GM12892 (cell line): ENCODE results near the gene RUVBL2.

ENCODE experiments used
- DNase-seq: peaks from one replicate; pipeline ENCODE4 v3.0.0; 2011; ENCODE audit not compliant: insufficient read length
- FAIRE-seq: peaks from 2 replicates; lab custom pipeline; 2011; peaks lifted over from hg19 to GRCh38; lab: Jason Lieb, UNC
- POLR2A ChIP-seq: IDR thresholded peaks from 2 replicates; pipeline ENCODE4 v1.6.1; 2011; ENCODE audit warnings: low read depth, low read length, control low read depth
- POLR2AphosphoS5 ChIP-seq: IDR thresholded peaks from 2 replicates; pipeline ENCODE4 v1.6.1; 2011; ENCODE audit warnings: low read depth, low read length, control low read depth
- TAF1 ChIP-seq: IDR thresholded peaks from 2 replicates; pipeline ENCODE4 v1.6.1; 2011; ENCODE audit warnings: low read depth, mild to moderate bottlenecking, control low read depth, low read length, borderline replicate concordance

Gene RUVBL2

DNA sequence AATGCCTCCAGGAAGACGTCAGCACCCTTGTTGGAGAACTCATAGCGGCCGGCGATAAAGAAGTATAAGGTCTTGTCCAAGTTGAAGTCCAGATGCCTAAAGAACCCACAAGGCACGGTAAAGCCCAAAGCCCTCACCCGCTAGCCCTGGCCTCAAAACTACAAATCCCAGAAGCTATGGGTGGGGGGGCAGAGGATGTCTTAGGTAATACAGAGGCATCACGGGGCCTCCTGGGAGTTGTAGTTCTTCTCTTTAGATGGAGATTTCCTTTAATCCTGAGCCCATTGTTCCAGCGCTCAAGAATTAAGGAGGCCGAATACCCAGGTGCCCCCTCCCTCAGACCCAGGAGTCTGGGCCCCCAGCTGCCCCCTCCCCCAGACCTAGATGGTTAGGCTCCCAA lies 11.4 kb upstream of the RUVBL2 start:
- TF ChIP-seq TAF1, result no peak
- no peak for TF ChIP-seq POLR2A
- no peak for TF ChIP-seq POLR2AphosphoS5
- FAIRE-seq (no peak), DNase-seq (no peak)

- FAIRE-seq (no peak), DNase-seq (no peak)
- TF ChIP-seq POLR2A (no peak), TAF1 (no peak), POLR2AphosphoS5 (no peak)
Measured at GRCh38 chr19:48985711-48986110, 8.0 kb upstream of the RUVBL2 start.

DNA sequence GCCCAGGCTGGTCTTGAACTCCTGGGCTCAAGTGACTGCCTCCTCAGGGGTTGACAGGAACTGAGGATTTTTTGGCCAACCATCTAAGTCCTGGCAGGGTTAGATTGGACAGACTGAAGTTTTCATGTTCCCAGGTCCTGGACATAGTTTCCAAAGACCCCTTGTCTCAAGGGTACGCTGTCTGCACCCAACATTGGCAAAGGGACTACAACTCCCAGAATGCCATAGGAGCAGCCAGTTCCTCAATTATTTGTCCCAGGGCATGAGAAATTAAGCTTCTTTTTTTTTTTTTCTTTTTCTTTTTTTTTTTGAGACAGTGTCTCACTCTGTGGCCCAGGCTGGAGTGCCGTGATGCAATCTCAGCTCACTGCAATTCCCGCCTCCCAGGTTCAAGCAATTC lies 7.5 kb upstream of the RUVBL2 start:
- FAIRE-seq (no peak), DNase-seq (no peak)
- TF ChIP-seq TAF1 (no peak), POLR2A (no peak), POLR2AphosphoS5 (no peak)

DNA sequence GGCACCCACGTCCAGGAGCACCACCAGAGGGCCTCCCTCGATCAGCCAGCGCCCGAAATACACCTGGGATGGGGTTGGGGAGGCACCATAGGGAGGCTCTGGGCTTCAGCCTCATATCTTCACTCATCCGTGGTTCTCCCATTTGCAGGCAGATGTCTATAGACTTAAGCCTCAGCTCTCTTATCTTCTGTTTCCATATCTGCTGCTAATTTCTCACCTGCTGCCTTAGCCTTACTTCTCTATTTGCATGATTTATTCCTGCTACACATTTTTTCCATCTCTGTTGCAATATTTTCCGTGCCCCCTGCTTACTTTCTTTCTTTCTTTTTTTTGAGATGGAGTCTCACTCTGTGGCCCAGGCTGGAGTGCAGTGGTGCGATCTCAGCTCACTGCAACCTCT lies 6.4 kb upstream of the RUVBL2 start:
- no peak for FAIRE-seq
- DNase-seq, result no peak

GRCh38 chr19:48988286-48988685 lies 5.4 kb upstream of the RUVBL2 start:
- TF ChIP-seq POLR2A (no peak), POLR2AphosphoS5 (no peak), TAF1 (no peak)
- DNase-seq, result no peak
- no peak for FAIRE-seq

More for the DNA sequence above, 6.4 kb upstream of the RUVBL2 start:
- no peak for TF ChIP-seq POLR2AphosphoS5
- no peak for TF ChIP-seq TAF1
- TF ChIP-seq POLR2A, result no peak

DNA sequence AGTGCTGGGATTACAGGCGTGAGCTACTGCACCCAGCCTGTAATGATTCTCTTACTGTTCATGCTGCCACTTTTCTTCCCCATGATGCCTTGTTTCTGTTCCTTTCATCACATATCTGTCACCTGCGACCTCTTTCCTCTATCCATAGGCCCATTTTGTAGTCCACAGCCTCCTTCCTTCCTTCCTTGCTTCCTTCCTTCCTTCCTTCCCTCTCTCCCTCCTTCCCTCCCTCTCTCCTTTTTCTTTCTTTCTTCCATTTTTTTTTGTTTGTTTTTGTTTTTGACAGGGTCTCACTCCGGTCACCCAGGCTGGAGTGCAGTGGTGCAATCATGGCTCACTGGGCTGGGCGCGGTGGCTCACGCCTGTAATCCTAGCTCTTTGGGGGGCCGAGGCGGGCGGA lies 4.8 kb upstream of the RUVBL2 start:
- no peak for TF ChIP-seq POLR2AphosphoS5
- TF ChIP-seq POLR2A, result no peak
- no peak for TF ChIP-seq TAF1
- DNase-seq (no peak), FAIRE-seq (no peak)

- no peak for DNase-seq
- TF ChIP-seq POLR2A (no peak), POLR2AphosphoS5 (no peak), TAF1 (no peak)
- no peak for FAIRE-seq
Measured at GRCh38 chr19:48989701-48990291, 3.9 kb upstream of the RUVBL2 start.

DNA sequence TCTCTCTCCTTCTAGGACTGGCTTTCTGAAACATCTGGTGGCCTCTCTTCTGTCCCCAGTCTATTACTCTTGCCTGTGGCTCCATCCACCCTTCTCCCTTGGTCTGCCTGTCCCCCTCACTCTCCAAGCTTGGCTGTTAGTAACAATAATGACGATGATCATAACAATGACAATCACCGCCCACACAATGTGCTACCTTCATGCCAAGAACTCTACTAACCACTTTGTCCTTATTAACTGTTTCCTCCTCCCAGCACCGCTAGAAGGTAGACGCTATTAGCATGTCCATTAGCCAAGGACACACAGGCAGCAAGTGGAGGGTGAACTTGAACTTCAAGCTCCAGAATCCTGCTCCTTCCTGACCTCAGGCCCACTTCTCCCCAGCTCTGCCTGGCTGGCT lies 3.3 kb upstream of the RUVBL2 start:
- FAIRE-seq, result no peak
- no peak for DNase-seq
- TF ChIP-seq POLR2A, result no peak
- TF ChIP-seq TAF1, result no peak
- no peak for TF ChIP-seq POLR2AphosphoS5

DNA sequence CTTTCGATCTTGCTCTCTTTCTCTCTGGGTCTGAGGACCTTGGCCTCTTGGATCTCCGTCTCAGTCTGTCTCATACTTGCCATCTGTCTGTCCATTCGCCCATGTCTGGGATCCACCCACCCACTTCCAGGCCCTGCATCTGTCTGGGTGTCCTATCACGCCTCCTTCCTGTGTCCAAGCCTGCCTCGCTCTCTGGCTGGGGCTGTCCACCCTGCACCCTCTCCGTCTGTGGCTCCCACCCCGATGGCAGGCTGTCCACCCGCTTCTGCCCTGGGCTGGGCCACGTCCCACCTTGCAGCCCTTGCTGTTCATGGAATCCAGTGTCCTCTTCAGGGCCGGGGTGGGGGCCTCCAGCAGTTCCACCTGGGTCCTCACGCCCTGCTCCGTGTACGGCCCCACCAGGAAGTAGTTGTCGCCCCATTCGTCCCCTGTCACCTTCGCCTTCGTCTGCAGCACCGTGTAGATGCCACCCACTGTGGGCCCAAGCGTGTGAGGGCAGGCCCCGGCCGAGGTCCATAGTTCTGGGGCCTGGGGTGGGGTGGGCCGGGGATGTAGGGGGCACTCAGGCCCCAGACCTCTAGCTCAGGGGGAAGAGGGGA lies 2.6 kb upstream of the RUVBL2 start:
- FAIRE-seq, result no peak
- no peak for TF ChIP-seq TAF1
- TF ChIP-seq POLR2A, result no peak
- TF ChIP-seq POLR2AphosphoS5, result no peak

DNA sequence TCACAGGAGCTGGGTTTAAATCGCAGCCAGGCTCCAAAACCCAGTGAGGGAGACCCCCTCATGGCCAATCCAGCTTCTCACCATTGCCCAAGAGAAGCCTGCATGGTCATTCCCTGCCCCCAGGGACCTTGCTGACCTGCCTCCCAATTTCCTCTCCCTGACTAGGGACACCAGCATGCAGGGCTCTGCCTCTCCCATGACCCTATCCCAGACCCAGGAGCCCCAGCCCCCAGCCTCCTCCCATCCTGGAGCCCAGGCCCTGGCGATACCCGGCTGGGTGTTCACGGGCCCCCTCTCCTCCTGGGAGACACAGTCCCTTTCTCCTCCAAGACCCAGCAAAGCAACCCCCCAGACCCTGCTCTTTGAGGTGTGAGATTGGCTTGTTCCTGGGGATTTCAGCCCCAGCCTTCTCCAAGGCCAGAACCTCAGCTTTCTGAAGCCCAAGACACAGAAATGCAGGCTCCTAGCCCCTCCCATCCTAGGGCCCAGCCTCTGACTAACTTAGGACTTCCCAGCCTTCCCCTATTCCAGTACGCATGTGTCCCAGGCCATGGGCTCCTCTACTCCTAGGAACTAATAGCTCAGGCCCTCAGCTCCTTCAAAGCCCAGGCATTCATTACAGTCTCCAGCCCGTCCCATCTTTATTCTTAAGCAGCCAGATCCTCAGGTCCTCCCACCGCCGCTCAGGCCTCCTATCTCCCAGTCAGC lies 1.7 kb upstream of the RUVBL2 start:
- DNase-seq, result no peak
- no peak for TF ChIP-seq POLR2A
- TF ChIP-seq TAF1, result no peak
- TF ChIP-seq POLR2AphosphoS5, result no peak
- peak; percentile 68 for FAIRE-seq

More for the DNA sequence above, 2.6 kb upstream of the RUVBL2 start:
- DNase-seq, result no peak

GRCh38 chr19:48992581-48993174 lies 1.0 kb upstream of the RUVBL2 start:
- no peak for DNase-seq
- TF ChIP-seq POLR2A (no peak), TAF1 (no peak), POLR2AphosphoS5 (no peak)
- FAIRE-seq, result no peak

DNA sequence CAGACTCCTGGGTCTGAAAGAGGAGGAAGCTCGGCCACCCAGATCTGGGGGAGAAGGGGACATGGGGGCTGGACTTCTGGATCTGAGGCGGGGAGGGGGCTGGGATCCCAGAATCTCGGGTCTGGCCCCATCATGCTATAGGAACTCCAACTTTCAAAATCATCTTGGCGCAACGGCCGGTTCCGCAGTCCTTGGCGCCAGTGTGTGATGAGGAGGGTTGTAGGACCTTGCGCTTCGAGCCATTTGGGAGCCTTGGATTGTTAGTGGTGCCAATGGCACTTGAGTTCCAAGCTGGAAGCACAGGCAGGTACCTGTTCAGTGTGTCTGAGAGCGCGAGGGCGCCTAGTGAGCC lies 324 bp downstream of the RUVBL2 start:
- no peak for TF ChIP-seq TAF1
- no peak for TF ChIP-seq POLR2AphosphoS5
- TF ChIP-seq POLR2A, result no peak
- FAIRE-seq, result no peak
- DNase-seq, result no peak
